Stomach smooth muscle (tissue), 2 donors: Measurements from ENCODE around the gene RHOBTB3.

Experiments used
- H3K27ac ChIP-seq: one replicate; pipeline ENCODE4 v1.7.0; 2013; ENCODE audit warnings: mild to moderate bottlenecking, low read length, inconsistent platforms
- H3K27me3 ChIP-seq, 2 donors: one replicate each; pipeline ENCODE4 v1.7.0; 2013; ENCODE audit warnings: low read length in 2 of 2; ENCODE audit not compliant: insufficient read depth in 2 of 2, control insufficient read depth in 1 of 2
- H3K36me3 ChIP-seq, 2 donors: one replicate each; pipeline ENCODE4 v1.7.0; 2013; ENCODE audit warnings: low read length in 2 of 2; ENCODE audit not compliant: control insufficient read depth in 2 of 2, insufficient read depth in 2 of 2
- H3K4me1 ChIP-seq: one replicate; pipeline ENCODE4 v1.7.0; 2013; ENCODE audit warnings: low read length; ENCODE audit not compliant: control insufficient read depth, insufficient read depth
- H3K4me3 ChIP-seq, 2 donors: one replicate each; pipeline ENCODE4 v1.7.0; 2013; ENCODE audit warnings: low read length in 2 of 2
- H3K9ac ChIP-seq, 2 donors: one replicate each; pipeline ENCODE4 v1.7.0; 2013; ENCODE audit warnings: low read length in 2 of 2, mild to moderate bottlenecking in 1 of 2
- H3K9me3 ChIP-seq, 2 donors: one replicate each; pipeline ENCODE4 v1.7.0; 2013; ENCODE audit warnings: low read length in 2 of 2; ENCODE audit not compliant: control insufficient read depth in 2 of 2
- donor health status: healthy.
- donor health status: Pancreatic carcinoma.

RHOBTB3 gene

DNA sequence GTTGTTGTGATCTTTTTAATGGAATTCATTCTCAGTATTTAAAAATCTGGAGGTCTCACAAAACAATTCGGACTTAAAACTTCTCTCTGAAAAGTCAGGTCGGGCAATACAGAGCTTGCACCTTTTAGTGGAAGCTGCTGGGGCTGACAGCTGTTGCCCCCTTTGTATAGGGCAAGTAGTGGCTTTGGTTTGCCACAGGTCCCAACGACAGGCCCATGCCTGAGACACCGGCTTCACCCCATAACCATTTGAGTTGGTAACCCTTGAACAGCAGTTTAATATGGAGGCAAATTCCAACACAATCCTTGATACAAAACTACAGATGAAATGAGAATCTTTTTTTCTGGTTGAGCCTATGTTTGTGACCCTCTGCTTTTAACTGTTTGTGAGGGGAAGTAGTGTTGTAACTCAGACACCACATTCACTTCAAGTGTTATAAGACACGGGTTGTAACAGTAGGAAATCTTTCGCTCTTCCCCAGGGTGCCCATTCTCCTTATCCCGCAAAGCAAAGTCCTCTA, 92.1 kb downstream of the RHOBTB3 start:
- H3K9ac ChIP-seq, result peak overlapping the region; percentile 83 to 91
- peak overlapping the region; percentile 98 to 99 for H3K4me3 ChIP-seq
- H3K4me1 ChIP-seq, result peaks cover 36% of the 10 kb centered on the region
- H3K9me3 ChIP-seq, result no peaks in the 10 kb centered on the region
- peak overlapping the region; percentile 76 for H3K27ac ChIP-seq
- no peaks in the 10 kb centered on the region for H3K27me3 ChIP-seq
- no peaks in the 10 kb centered on the region for H3K36me3 ChIP-seq

DNA sequence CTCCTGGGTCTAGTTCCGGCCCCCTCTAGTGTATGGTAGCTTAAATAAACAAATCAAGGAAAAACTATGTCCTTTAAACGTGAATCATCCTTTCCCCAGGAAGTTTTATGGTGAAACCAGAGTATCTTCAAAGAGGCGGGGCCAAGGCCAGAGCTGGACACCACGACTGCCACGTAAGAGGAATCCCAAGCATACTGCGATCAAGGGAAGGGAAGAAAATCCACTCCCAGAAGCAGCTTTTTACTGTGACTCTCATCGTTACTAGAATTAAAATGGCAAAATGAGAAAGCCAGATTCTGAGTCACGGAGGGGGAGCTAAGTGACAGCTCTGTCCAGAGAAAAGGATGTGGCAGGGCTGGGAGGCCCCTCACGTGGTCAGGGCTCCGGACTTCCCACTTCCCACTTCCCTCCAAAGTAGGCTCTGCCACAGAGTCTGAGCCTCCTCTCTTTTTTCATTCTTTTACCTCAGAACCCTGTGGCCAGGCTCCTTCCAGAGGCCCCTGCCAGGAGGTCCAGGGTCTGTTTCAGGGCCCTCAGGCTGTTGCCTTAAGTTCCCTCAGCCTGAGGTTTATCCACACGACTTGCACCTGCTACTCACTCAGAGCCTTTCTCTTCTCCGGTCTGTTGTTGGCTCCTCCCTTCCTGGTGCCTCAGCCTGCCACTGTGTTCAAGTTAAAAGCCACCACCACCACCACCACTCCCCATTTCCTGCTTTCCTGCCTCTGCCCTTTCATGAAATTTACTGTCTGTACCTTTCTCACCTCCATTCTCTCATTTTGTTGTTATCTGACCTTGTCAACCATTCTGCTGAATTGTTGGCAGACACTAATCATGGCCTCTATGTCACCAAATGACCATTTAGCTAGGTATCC, 92.8 kb downstream of the RHOBTB3 start:
- Histone ChIP-seq H3K36me3 (no peaks in the 10 kb centered on the region), H3K9me3 (no peaks in the 10 kb centered on the region), H3K4me3 (peak overlapping the region; percentile 98 to 99), H3K4me1 (peaks cover 32% of the 10 kb centered on the region), H3K27ac (peak overlapping the region; percentile 76), H3K27me3 (no peaks in the 10 kb centered on the region), H3K9ac (peak overlapping the region; percentile 83 to 91)

GRCh38 chr5:95824747-95825146, 93.6 kb downstream of the RHOBTB3 start:
- Histone ChIP-seq H3K9ac (no peak overlapping the region), H3K27me3 (no peaks in the 10 kb centered on the region), H3K9me3 (no peaks in the 10 kb centered on the region), H3K4me1 (peaks cover 32% of the 10 kb centered on the region), H3K4me3 (no peak overlapping the region), H3K27ac (no peak overlapping the region), H3K36me3 (no peaks in the 10 kb centered on the region)

DNA sequence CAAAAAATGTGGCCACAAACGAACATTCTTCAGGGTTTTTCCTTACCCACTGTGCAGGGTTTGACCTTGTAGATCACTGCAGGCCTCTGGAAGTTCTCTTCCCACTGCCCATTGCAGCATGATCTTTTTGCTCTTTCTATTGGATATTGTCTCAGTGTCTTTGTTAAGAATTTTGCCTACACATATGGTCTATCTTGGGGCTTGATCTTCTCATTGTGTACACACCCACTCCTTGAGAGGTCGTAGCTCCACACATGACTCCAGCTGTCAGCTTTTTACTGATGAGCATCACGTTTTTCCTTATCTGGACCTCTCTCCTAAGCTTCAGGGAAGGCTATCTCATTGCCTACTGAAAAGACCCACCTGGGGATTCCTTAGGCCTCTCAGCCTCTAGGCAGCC, 94.4 kb downstream of the RHOBTB3 start:
- Histone ChIP-seq H3K36me3 (no peaks in the 10 kb centered on the region), H3K9ac (no peak overlapping the region), H3K27me3 (no peaks in the 10 kb centered on the region), H3K4me3 (no peak overlapping the region), H3K4me1 (peaks cover 28% of the 10 kb centered on the region), H3K27ac (no peak overlapping the region), H3K9me3 (no peaks in the 10 kb centered on the region)

DNA sequence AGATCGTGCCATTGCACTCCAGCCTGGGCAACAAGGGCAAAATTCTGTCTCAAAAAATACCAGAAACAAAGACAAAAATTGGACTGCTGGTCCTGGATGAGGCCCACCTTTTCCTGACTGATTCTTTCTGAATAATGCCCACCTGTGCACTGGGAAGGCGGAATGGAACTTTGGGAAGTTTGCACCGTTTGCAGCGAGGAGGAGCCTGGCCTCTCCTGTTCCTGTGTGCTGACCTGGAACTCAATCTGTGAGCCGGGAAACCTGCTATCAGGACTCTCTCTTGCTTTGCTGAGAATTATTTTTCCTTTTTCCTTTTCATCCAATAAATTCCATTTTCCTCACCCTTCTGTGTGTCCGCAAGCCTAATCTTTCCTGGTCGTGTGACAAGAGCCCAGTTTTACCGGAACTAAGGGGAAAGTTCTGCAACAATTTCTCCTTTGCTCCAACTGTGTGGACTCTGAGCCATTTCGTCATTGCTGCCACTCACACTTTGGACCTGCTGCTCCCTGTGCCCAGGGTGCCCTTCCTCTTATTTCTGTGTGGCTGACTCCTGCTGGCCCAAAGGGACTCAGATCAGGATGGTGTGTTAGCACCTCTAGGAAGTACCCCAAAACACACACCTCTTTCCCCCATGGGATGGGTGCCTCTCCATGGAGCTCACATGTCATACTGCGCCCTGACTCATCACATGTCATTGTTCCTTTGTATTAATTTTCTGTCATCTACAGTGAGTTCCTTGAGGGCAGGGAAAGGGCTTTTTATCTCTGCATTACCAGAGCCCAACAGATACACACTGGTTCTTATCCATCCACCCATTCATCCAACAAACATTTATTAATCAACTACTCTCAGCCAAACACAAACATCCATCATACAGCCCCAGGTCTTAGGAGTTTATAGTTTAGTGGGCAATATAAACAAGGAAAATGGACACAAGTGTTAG, 96.1 kb downstream of the RHOBTB3 start:
- H3K36me3 ChIP-seq, result no peaks in the 10 kb centered on the region
- no peak overlapping the region for H3K9ac ChIP-seq
- H3K9me3 ChIP-seq, result no peaks in the 10 kb centered on the region
- no peak overlapping the region for H3K27ac ChIP-seq
- no peaks in the 10 kb centered on the region for H3K27me3 ChIP-seq
- H3K4me3 ChIP-seq, result no peak overlapping the region
- H3K4me1 ChIP-seq, result peaks cover 17% of the 10 kb centered on the region

GRCh38 chr5:95827892-95828246, 96.7 kb downstream of the RHOBTB3 start:
- H3K4me3 ChIP-seq, result no peak overlapping the region
- no peak overlapping the region for H3K27ac ChIP-seq
- H3K4me1 ChIP-seq, result peaks cover 14% of the 10 kb centered on the region
- H3K9ac ChIP-seq, result no peak overlapping the region
- no peaks in the 10 kb centered on the region for H3K9me3 ChIP-seq
- H3K36me3 ChIP-seq, result no peaks in the 10 kb centered on the region
- H3K27me3 ChIP-seq, result no peaks in the 10 kb centered on the region

DNA sequence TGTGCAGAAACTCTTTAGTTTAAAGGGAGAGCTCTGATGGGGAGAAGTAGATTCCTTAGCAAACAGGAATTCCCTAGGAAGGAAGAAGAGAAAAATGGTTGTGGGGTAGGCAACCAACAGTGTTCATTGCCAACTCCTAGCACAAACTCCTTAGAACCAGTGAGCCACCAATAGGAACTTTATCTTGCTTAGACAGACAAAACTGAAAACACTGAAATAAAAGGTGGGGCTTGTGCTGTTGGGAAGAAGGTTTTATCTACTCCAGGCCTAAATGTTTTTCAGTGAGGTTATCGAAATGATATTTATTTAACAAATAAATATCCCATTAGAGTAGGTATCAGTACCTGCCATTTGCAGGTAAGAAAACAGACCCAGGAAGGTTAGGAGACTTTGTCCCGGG, 99.1 kb downstream of the RHOBTB3 start:
- H3K4me1 ChIP-seq, result peaks cover 3% of the 10 kb centered on the region
- no peak overlapping the region for H3K27ac ChIP-seq
- no peak overlapping the region for H3K4me3 ChIP-seq
- no peak overlapping the region for H3K9ac ChIP-seq
- H3K27me3 ChIP-seq, result no peaks in the 10 kb centered on the region
- H3K9me3 ChIP-seq, result no peaks in the 10 kb centered on the region
- no peaks in the 10 kb centered on the region for H3K36me3 ChIP-seq

GRCh38 chr5:95832664-95833063, 101.5 kb downstream of the RHOBTB3 start:
- Histone ChIP-seq H3K9me3 (no peaks in the 10 kb centered on the region), H3K36me3 (no peaks in the 10 kb centered on the region), H3K4me1 (peaks cover 3% of the 10 kb centered on the region), H3K4me3 (no peak overlapping the region), H3K27ac (no peak overlapping the region), H3K27me3 (no peaks in the 10 kb centered on the region), H3K9ac (no peak overlapping the region)

GRCh38 chr5:95835682-95836385, 104.7 kb downstream of the RHOBTB3 start:
- Histone ChIP-seq H3K36me3 (no peaks in the 10 kb centered on the region), H3K27me3 (no peaks in the 10 kb centered on the region), H3K9ac (no peak overlapping the region), H3K27ac (no peak overlapping the region), H3K9me3 (no peaks in the 10 kb centered on the region), H3K4me3 (peak overlapping the region in 1 of 2 donors; percentile 79), H3K4me1 (peaks cover 3% of the 10 kb centered on the region)

DNA sequence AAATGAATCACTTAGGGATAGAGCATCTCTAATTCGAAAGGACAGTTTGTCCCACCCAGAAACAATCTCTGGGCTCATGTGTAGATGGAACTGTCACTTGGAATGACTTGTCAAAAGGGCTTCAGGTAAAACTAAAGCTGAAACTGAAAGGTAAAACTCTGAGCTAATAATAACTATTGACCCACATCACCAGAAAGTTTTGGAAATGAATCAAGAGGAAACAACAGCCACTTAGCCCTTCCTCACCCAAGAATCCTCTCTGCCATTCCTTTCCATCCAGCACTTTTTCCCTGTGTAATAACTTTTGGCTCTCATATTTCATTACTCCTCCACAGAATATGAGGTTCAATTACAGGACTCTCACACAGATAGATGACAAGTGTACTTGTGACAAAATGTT, 105.4 kb downstream of the RHOBTB3 start:
- Histone ChIP-seq H3K4me1 (peaks cover 3% of the 10 kb centered on the region), H3K27me3 (no peaks in the 10 kb centered on the region), H3K9ac (no peak overlapping the region), H3K9me3 (no peaks in the 10 kb centered on the region), H3K27ac (no peak overlapping the region), H3K36me3 (no peaks in the 10 kb centered on the region), H3K4me3 (no peak overlapping the region)
